PC-3 (cell line): Measurements from ENCODE around the gene CD4. TPM values are rescaled to one million over a fixed set of nuclear protein-coding genes. Genes with fewer than 3 reads are reported as not detected.

Experiments
- ATAC-seq: fragments of 200-7000 bp; cut with Tn5 transposase; 2 replicates; pipeline ENCODE4 v1.9.1; 2020; ENCODE audit warnings: mild to moderate bottlenecking, moderate library complexity
- BruUV-seq: library from RNA; stranded (reverse); fragments of 400-500 nt; replicated peaks from 2 replicates; lab custom pipeline; 2021; lab: Mats Ljungman, UMichigan
- CTCF ChIA-PET: fragments of 300-600 bp; sonication (Branson Sonifier 250); formaldehyde crosslinking; loops from one replicate; lab custom pipeline; 2022; ENCODE audit warnings: antibody characterized with exemption; lab: Charles Lee
- POLR2A ChIA-PET: fragments of 300-600 bp; sonication (Branson Sonifier 250); formaldehyde crosslinking; loops from one replicate; lab custom pipeline; 2022; ENCODE audit warnings: antibody characterized with exemption; ENCODE audit not compliant: unreplicated experiment; lab: Charles Lee
- DNase-seq: peaks from one replicate; pipeline ENCODE4 v3.0.0-alpha.2; 2015
- H2AFZ ChIP-seq: fragments of 300-600 bp; sonication (generic); 2 replicates; pipeline ENCODE4 v1.6.0; 2016; ENCODE audit warnings: antibody characterized with exemption, low read length
- H3F3A ChIP-seq: fragments of 300-600 bp; sonication (generic); one replicate; pipeline ENCODE4 v1.6.0; 2017; ENCODE audit warnings: antibody characterized with exemption, low read length, control low read depth, mild to moderate bottlenecking; ENCODE audit not compliant: unreplicated experiment
- H3K27ac ChIP-seq: fragments of 300-600 bp; sonication (generic); 2 replicates; pipeline ENCODE4 v1.5.1; 2016; ENCODE audit warnings: mild to moderate bottlenecking, low read length
- H3K27me3 ChIP-seq: fragments of 300-600 bp; sonication (generic); 2 replicates; pipeline ENCODE4 v1.6.1; 2016; ENCODE audit warnings: low read length, mixed read lengths
- H3K36me3 ChIP-seq: fragments of 300-600 bp; sonication (generic); 2 replicates; pipeline ENCODE4 v1.6.1; 2016; ENCODE audit warnings: low read depth, mixed run types, low read length, mixed read lengths
- H3K4me1 ChIP-seq: fragments of 300-600 bp; sonication (generic); 2 replicates; pipeline ENCODE4 v1.5.1; 2016; ENCODE audit warnings: low read length; ENCODE audit not compliant: insufficient read depth
- H3K4me2 ChIP-seq: fragments of 300-600 bp; sonication (generic); 2 replicates; pipeline ENCODE4 v1.6.0; 2016; ENCODE audit warnings: low read length
- H3K4me3 ChIP-seq: fragments of 300-600 bp; sonication (generic); 2 replicates; pipeline ENCODE4 v1.5.1; 2016; ENCODE audit warnings: mild to moderate bottlenecking, low read length, mixed read lengths
- H3K79me2 ChIP-seq: fragments of 300-600 bp; sonication (generic); 2 replicates; pipeline ENCODE4 v1.6.1; 2017; ENCODE audit warnings: low read length, mixed read lengths
- H3K9ac ChIP-seq: fragments of 300-600 bp; sonication (generic); 2 replicates; pipeline ENCODE4 v1.6.0; 2016; ENCODE audit warnings: mild to moderate bottlenecking, low read length
- H3K9me2 ChIP-seq: fragments of 300-600 bp; sonication (generic); replicated peaks from 2 replicates; pipeline ENCODE4 v1.6.1; 2016; ENCODE audit warnings: mixed run types, low read length, mixed read lengths
- H3K9me3 ChIP-seq: fragments of 300-600 bp; sonication (generic); 2 replicates; pipeline ENCODE4 v1.6.1; 2016; ENCODE audit warnings: low read length, mixed read lengths
- H4K20me1 ChIP-seq: fragments of 300-600 bp; sonication (generic); 2 replicates; pipeline ENCODE4 v1.6.1; 2016; ENCODE audit warnings: low read length, mixed read lengths
- CTCF ChIP-seq: fragments of 300-600 bp; sonication (generic); conservative IDR thresholded peaks from 2 replicates; pipeline ENCODE4 v1.5.1; 2017; ENCODE audit warnings: antibody characterized with exemption, low read depth, mild to moderate bottlenecking, low read length
- EZH2 ChIP-seq: fragments of 300-600 bp; sonication (generic); IDR thresholded peaks from one replicate; pipeline ENCODE4 v1.6.1; 2017; ENCODE audit warnings: antibody characterized with exemption, mild to moderate bottlenecking, low read length; ENCODE audit not compliant: unreplicated experiment
- EZH2phosphoT487 ChIP-seq: fragments of 300-600 bp; sonication (generic); IDR thresholded peaks from 2 replicates; pipeline ENCODE4 v1.6.1; 2018; ENCODE audit warnings: mild to moderate bottlenecking, antibody characterized with exemption, low read length, borderline replicate concordance
- intact Hi-C: fragments of 100-400 bp; cut with micrococcal nuclease; formaldehyde crosslinking; loops from 2 replicates; pipeline ENCODE4 v1.9.0; 2023
- total RNA-seq: library from RNA; depleted of rRNA; stranded (reverse); fragments of >200 nt; gene quantifications from 2 replicates; pipeline ENCODE4 v1.2.3, GENCODE V29; 2014

The CD4 gene
- total RNA-seq, 1 experiment from 2014 or later: not detected

GRCh38 chr12:6796576-6796975, 7.2 kb downstream of the CD4 start:
- Histone ChIP-seq H3K4me3 (no peak overlapping the region), H3K27ac (no peak overlapping the region), H3K4me2 (no peak overlapping the region), H3K9me3 (no peaks in the 10 kb centered on the region), H3F3A (no peaks in the 10 kb centered on the region), H4K20me1 (no peaks in the 10 kb centered on the region), H3K27me3 (no peaks in the 10 kb centered on the region), H3K9ac (no peak overlapping the region), H3K4me1 (no peaks in the 10 kb centered on the region), H3K36me3 (no peaks in the 10 kb centered on the region), H2AFZ (no peak overlapping the region), H3K79me2 (no peaks in the 10 kb centered on the region), H3K9me2 (no peaks in the 10 kb centered on the region)
- intact Hi-C loops: no loop called here
- ATAC-seq (no peak), DNase-seq (no peak)
- TF ChIP-seq EZH2phosphoT487 (no peak), EZH2 (no peak), CTCF (no peak)
- ChIA-PET CTCF (no interaction called here), POLR2A (no interaction called here)
- BruUV-seq: no TSS peak

- Histone ChIP-seq H3K9ac (no peak overlapping the region), H4K20me1 (no peaks in the 10 kb centered on the region), H3K79me2 (no peaks in the 10 kb centered on the region), H2AFZ (no peak overlapping the region), H3K9me2 (no peaks in the 10 kb centered on the region), H3K4me1 (no peaks in the 10 kb centered on the region), H3K27me3 (no peaks in the 10 kb centered on the region), H3K4me2 (no peak overlapping the region), H3K27ac (no peak overlapping the region), H3F3A (no peaks in the 10 kb centered on the region), H3K4me3 (no peak overlapping the region), H3K36me3 (no peaks in the 10 kb centered on the region), H3K9me3 (no peaks in the 10 kb centered on the region)
- intact Hi-C loops: no loop called here
- CTCF ChIA-PET: no interaction called here
- TF ChIP-seq CTCF (no peak), EZH2phosphoT487 (no peak), EZH2 (no peak)
- POLR2A ChIA-PET: no interaction called here
- no peak for DNase-seq
- ATAC-seq: no peak
- BruUV-seq: no TSS peak
These were observed 9.8 kb downstream of the CD4 start for GRCh38 chr12:6799147-6799546.

- no peak overlapping the region for H3K4me3 ChIP-seq
These were observed 17.8 kb downstream of the CD4 start for GRCh38 chr12:6807170-6807569.

More at GRCh38 chr12:6807170-6807569, 17.8 kb downstream of the CD4 start:
- Histone ChIP-seq H2AFZ (no peak overlapping the region), H3K4me1 (no peaks in the 10 kb centered on the region), H3K9me3 (no peaks in the 10 kb centered on the region), H3K36me3 (no peaks in the 10 kb centered on the region), H3K9ac (no peak overlapping the region), H3K27me3 (no peaks in the 10 kb centered on the region), H3K27ac (no peak overlapping the region), H3K9me2 (no peaks in the 10 kb centered on the region), H3F3A (no peaks in the 10 kb centered on the region), H3K4me2 (no peak overlapping the region), H4K20me1 (no peaks in the 10 kb centered on the region), H3K79me2 (no peaks in the 10 kb centered on the region)
- intact Hi-C loops: no loop called here
- no TSS peak for BruUV-seq
- TF ChIP-seq CTCF (no peak), EZH2 (no peak), EZH2phosphoT487 (no peak)
- ATAC-seq (peak; percentile 67; the same call in 1 of the 2 replicates), DNase-seq (peak; percentile 43)
- ChIA-PET POLR2A (interaction anchor here (0.7 kb wide), 1 partner anchor 44 kb away, joined by 3 read pairs; no protein-coding TSS in a partner anchor), CTCF (no interaction called here)
